Measurements from ENCODE around the gene CFAP45.

DNA sequence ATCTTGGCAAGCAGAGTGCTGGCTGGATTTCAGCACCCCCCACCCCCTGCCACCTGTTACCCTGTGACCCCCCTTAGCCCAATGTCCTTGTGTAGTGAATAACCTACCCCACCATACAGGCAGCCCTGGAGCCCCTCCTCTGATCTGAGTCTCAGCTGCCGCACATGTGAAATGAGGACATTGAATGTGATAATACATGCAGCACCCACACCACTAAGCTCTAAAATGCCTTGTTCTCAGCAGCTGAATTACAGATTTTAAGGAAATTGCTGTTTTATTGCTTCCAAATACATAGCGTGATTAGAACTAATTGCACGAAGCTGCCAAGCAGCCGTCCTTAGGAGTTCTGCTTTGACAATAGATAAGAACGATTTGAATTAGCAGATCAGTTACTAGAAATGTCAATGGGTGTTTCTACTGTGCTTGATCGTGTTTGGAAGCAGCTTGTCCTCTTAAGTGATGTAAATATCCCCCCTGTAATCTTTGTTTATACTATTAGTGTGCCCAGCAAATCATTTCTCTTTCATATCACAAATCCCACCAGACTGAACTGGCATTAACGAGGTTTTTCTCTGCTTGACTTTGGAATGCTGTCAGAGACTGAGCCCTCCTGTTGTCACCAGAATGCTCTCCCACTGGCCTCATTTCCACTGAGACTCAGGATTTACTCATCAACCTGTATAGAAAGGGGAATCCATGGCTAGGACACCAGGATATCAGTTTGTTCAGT lies 68.4 kb downstream of the CFAP45 start:
- TF ChIP-seq POLR2AphosphoS5 (IDR thresholded peaks at IDR 0.05; ENCODE audit: low read depth, low read length) (no peak), TAF1 (IDR thresholded peaks at IDR 0.05; ENCODE audit: borderline replicate concordance, insufficient read depth, low read length) (no peak)
- TF ChIP-seq, protein P1, sequence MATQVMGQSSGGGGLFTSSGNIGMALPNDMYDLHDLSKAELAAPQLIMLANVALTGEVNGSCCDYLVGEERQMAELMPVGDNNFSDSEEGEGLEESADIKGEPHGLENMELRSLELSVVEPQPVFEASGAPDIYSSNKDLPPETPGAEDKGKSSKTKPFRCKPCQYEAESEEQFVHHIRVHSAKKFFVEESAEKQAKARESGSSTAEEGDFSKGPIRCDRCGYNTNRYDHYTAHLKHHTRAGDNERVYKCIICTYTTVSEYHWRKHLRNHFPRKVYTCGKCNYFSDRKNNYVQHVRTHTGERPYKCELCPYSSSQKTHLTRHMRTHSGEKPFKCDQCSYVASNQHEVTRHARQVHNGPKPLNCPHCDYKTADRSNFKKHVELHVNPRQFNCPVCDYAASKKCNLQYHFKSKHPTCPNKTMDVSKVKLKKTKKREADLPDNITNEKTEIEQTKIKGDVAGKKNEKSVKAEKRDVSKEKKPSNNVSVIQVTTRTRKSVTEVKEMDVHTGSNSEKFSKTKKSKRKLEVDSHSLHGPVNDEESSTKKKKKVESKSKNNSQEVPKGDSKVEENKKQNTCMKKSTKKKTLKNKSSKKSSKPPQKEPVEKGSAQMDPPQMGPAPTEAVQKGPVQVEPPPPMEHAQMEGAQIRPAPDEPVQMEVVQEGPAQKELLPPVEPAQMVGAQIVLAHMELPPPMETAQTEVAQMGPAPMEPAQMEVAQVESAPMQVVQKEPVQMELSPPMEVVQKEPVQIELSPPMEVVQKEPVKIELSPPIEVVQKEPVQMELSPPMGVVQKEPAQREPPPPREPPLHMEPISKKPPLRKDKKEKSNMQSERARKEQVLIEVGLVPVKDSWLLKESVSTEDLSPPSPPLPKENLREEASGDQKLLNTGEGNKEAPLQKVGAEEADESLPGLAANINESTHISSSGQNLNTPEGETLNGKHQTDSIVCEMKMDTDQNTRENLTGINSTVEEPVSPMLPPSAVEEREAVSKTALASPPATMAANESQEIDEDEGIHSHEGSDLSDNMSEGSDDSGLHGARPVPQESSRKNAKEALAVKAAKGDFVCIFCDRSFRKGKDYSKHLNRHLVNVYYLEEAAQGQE (IDR thresholded peaks at IDR 0.05; ENCODE audit: insufficient read depth in 1 of 2, low read depth in 2 of 2, low read length in 2 of 2) = no peak
